ENCODE results near the gene RTN4RL1. TPM values are rescaled to one million over a fixed set of nuclear protein-coding genes. Genes with fewer than 3 reads are reported as not detected.
A peak's percentile ranks its signal among the peaks of the same experiment; 100 is the strongest.

RTN4RL1 gene
- polyA plus RNA-seq, 4 donors: 1.1 to 2.2 (median 1.8) TPM

- no peak for DNase-seq (ENCODE audit: low read depth in 4 of 4, low spot score in 3 of 4)
These were observed 65.1 kb downstream of the RTN4RL1 start for GRCh38 chr17:1959871-1960544.

DNA sequence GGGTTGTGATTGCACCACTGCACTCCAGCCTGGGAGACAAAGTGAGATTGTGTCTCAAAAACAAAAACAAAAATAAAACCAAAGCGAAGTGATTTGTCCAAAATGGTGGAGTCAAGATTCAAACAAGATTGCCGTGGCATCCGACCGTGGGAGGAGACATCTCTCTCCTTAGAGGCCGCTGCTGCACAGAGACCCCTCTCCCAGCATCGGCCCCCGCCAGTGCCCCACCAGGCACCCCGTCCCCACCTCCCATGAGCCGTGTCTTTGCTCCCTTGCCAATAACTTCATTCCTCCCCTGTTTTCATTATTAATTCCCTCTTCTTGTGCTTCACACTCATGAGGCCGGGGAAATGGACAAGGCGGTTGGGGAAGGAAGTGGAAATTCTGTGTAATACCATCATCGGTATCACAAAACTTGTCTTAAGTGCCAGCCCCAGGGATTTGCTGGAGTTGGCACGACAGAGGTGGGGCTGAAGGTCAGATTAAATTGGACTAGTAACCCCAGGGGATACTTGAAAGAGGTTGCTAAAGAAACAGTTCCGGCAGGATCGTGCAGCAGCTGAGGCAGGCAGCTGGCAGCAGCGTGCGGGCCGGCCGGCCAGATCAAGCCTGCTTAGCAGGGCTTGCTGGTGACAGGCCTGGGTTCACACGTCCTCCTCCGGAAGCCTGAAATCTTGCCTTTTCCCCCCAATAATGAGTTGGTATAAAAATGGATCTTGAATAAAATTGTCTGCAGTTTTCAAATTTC, 66.8 kb downstream of the RTN4RL1 start:
- no peak for DNase-seq (ENCODE audit: low read depth in 4 of 4, low spot score in 3 of 4)

DNA sequence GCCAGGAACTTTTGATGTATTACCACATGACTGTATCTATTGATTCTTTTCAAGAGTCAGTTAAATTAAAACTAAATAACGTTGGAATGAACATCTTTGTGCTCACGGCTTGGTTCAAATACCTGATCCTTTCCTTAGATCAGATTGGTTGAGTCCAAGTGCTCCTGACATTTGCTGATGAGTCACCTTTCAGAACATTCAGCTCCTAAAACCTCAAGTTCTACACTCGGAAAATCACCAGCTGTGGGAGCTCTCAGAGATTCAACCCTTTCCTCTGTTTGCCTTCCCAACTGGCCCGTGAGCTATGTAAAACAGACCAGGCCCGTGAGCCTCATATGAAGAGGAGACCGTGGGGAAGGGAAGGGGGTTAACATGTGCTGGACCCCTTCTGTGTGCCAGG, 68.1 kb downstream of the RTN4RL1 start:
- no peak for DNase-seq (ENCODE audit: low read depth in 4 of 4, low spot score in 3 of 4)

- DNase-seq (ENCODE audit: low read depth in 4 of 4, low spot score in 3 of 4): no peak
These were observed 69.0 kb downstream of the RTN4RL1 start for GRCh38 chr17:1956134-1956533.

- no peak for DNase-seq (ENCODE audit: low read depth in 4 of 4, low spot score in 3 of 4)
These were observed 71.3 kb downstream of the RTN4RL1 start for GRCh38 chr17:1953831-1954230.

DNA sequence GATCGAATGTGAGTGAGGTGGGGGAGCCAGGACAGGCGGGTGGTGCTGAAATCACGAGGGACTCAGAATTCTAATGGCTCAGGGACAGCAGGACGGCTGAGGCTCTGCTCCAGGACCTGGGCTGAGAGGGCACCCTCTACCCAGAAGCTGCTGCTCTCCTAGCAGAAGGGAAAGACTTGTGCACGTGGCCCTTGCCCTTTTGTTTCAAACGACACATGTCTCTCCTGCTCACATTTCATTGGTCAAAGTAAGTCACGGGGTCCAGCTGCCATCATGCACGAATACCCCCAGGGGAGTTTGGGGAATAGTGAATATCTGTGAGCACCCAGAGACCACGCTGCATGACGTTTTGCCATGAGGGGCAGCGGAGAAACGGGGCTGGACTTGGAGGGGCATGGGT, 73.2 kb downstream of the RTN4RL1 start:
- DNase-seq (ENCODE audit: low read depth in 4 of 4, low spot score in 3 of 4): no peak

GRCh38 chr17:1949754-1950153, 75.4 kb downstream of the RTN4RL1 start:
- DNase-seq (ENCODE audit: low read depth in 4 of 4, low spot score in 3 of 4): no peak

DNA sequence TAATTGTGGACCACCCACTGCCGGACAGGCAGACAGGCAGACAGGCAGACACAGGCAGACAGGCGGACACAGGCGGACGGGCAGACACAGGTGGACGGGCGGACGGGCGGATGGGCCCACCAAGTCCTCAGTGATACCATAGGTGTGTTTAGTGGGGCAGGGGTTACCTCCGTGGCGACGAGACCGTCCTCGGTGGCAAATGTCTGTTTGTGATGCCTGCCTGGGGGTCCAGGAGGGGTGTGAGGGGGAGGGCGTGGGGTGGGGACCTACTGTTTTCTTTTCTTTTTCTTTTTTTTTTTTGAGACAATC, 76.7 kb downstream of the RTN4RL1 start:
- DNase-seq (ENCODE audit: low read depth in 4 of 4, low spot score in 3 of 4): no peak

DNA sequence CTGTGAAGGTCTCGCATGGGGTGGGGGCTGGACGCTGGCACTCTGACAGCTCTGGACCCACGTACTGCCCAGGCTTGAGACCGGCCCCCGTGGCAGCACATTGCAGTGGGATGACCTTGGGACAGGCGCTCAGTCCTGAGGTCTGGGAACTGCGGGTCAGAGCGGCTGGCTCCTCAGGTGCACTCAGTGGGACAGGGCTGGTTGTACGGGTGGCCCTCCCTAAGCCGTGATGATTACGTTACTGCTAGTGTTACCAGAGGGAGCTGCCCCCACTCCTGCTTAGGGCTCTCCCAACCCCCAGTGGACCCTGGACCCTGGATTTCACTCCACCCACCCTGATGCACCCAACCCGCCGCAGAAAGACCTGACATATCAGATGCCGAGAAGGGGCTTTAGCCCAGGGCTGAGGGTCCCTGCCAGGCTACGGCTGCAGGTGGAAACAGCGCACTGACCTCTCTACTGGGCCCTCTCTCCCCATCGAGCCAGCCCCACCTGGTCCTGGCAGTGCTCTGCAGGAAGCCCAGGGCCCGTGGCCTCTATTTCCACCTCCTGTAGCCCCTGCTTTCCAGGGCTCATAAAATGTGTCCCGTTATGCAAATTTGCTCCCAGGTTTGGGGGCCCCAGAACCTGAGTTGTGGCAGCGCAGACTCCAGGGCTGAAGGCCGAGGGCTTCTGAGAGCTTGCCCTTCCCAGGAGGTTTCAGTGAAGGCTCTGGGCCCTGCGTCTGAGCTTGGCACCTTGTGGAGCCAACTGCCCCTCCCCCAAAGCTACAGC, 77.2 kb downstream of the RTN4RL1 start:
- DNase-seq (ENCODE audit: low read depth in 4 of 4, low spot score in 3 of 4): no peak

GRCh38 chr17:1947229-1947742, 77.8 kb downstream of the RTN4RL1 start:
- no peak for DNase-seq (ENCODE audit: low read depth in 4 of 4, low spot score in 3 of 4)

GRCh38 chr17:1946021-1946932, 78.9 kb downstream of the RTN4RL1 start:
- DNase-seq (ENCODE audit: low read depth in 4 of 4, low spot score in 3 of 4): no peak

GRCh38 chr17:1945621-1946020, 79.5 kb downstream of the RTN4RL1 start:
- DNase-seq (ENCODE audit: low read depth in 4 of 4, low spot score in 3 of 4): no peak

DNA sequence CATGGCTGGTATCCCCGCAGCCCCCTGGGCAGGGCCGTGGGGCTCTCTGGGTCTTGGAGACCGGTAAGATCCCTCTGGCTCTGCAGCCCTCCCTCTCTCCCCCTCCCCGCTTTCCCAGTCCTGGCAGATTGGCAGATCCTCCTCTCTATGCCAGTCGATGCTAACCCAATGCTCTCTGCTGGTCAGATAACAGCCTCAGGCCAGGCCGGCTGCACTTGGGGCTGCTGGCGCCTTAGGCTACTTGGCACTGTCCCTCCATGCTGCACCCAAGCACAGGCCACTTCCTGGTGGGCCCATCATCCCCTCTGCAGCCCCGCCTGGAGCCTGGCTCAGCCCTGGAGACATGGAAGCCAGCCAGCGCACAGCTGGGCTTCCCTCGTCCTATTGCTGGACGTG, 81.7 kb downstream of the RTN4RL1 start:
- no peak for DNase-seq (ENCODE audit: low read depth in 4 of 4, low spot score in 3 of 4)

- no peak for DNase-seq (ENCODE audit: low read depth in 4 of 4, low spot score in 3 of 4)
These were observed 82.3 kb downstream of the RTN4RL1 start for GRCh38 chr17:1942666-1943435.

DNA sequence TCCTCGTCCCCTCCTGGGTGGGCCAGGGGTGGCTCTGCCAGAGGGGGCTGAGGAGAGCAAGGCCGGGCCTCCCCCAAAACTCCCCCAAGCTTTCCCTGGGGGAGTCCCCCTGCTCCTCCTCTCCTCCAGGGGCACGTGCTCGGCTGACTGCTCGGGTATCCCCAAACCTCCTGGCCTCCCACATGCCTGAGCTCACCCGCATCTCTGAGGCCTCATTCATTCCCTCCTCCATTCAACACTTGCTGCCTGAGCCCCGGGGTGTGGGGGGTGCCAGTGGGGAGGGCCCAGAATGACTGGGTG, 83.1 kb downstream of the RTN4RL1 start:
- DNase-seq (ENCODE audit: low read depth in 4 of 4, low spot score in 3 of 4): no peak

DNA sequence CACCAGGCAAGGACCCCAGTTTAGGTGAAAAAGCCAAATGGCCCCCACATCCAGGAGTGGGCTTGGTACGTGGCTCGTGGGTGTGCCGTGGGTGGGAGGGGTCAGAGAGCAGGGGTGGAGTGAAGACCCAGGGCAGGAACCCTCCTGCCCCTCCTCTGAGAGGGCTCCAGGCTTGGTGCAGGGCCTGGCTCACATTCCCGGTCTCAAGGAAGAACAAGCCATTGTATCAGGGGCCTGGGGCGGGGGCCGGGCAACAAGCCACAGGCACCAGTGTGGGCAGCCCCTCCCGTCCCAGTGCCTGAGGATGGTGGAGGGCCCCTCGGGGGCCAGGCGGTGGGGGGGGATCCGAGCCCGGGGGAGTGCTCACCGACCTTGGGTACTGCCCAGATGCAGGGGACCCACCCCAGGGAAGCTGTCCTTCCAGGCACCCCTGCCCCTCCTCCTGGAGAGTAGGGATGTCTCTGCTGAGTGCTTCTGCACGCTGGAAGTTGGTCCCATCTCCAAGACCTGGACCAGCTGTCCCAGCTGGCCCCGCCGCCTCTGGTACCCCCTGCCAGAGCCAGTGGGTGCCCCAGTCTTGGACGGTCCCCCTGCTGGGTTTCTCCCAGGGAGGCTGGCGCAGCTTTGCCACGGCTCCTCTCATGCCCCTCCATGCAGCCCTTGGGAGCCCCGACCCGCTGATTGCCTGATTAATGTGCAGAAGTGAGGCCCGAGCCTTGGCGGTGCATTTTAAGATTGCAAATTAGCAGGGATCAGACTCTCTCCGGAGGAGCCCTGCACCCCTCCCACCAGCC, 83.7 kb downstream of the RTN4RL1 start:
- no peak for DNase-seq (ENCODE audit: low read depth in 4 of 4, low spot score in 3 of 4)

GRCh38 chr17:1940810-1941185, 84.3 kb downstream of the RTN4RL1 start:
- no peak for DNase-seq (ENCODE audit: low read depth in 4 of 4, low spot score in 3 of 4)

DNA sequence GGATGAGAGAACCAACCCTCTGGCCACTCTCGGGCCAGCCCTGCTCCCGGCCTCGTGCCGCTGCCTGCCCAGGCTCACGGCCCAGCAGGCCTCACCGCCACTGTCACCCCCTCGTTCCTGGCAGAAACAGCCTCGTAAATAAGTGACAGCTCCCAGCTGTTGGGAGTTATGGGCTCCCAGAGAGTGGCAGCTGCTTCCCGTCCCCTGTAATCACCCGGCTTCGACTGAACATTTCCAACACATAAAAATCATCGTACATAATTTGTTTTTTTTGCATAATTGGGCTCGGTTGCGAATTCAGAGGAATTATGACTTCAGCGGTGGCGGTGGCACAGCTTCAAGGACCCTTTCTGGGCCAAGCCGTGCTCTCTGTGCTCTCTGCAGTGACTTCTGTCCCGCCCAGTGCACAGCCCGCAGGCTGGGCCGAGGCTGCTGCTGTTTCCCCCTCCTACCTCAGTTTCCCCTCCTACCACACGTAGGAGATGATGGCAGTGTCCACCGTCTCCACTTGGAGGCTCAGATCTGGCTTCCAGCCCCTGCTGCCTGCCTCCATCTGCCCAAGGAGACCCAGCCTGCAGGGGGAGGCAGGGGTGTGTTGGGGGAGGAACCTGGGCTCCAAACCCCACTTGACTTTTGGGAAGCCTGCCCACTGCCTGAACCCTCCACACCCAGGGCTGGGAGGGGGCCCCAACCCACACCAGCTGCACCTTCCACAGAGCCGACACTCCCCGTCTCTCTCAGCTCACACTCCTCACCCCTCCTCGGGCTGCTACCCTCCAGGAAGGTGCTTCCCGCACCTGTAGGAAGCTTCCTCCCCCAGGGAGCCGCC, 84.9 kb downstream of the RTN4RL1 start:
- DNase-seq (ENCODE audit: low read depth in 4 of 4, low spot score in 3 of 4): peak; percentile 70 to 85 (median 82)
